ENCODE measurements around the gene AMER2. TPM values are rescaled to one million over a fixed set of nuclear protein-coding genes. Genes with fewer than 3 reads are reported as not detected.

AMER2 gene
- polyA plus RNA-seq, 1 of the 3 experiments (the other 2 are of a cell fraction): not detected

DNA sequence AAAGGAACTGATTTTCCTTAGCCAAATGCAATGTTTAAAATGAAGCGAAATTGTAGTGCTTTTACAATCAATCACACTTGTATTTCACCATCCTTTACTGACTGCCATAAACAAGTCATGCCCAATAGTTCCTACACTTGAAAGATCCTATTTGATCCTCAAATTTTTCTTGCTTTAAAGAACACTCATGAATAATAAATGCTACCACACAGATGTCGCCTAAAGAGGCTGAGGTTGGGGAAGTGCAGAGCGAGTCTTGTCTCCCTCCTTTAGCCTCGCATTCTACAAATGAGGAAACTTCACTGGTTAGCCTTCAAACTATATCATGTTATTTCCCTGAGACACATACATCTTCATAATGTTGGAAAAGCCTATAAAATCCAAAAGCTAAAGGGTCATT, 18.7 kb upstream of the AMER2 start:
- WGBS (ENCODE audit: low lambda C conversion rate): 16% methylated on average over 4 of the region's 4 CpGs
- no peaks in the 10 kb centered on the region for H3K9me3 ChIP-seq
- POLR2A ChIA-PET: no interaction called here

More for the DNA sequence above, 18.7 kb upstream of the AMER2 start:
- CTCF ChIA-PET: interaction anchor here (0.9 to 1.4 kb wide), 2 partner anchors 10 to 18 kb away, joined by 3 to 4 read pairs; partner anchors contain the start of gene AMER2
- no peaks in the 10 kb centered on the region for H3K36me3 ChIP-seq (replicated peaks in 1 of 2; ENCODE audit: control insufficient read depth in 1 of 2, insufficient read depth in 2 of 2, low read length in 1 of 2)
- H3K27ac ChIP-seq (ENCODE audit: low read depth in 2 of 2, low read length in 1 of 2): no peak overlapping the region
- H3K4me1 ChIP-seq (ENCODE audit: control insufficient read depth in 1 of 2, insufficient read depth in 2 of 2, low read depth in 1 of 2, low read length in 1 of 2): no peaks in the 10 kb centered on the region
- no peak overlapping the region for H3K4me2 ChIP-seq
- H3K79me2 ChIP-seq (ENCODE audit: insufficient read depth): no peaks in the 10 kb centered on the region
- H3K4me3 ChIP-seq (ENCODE audit: low read depth in 2 of 2, low read length in 1 of 2): no peak overlapping the region
- DNase-seq: no peak
- peaks cover 22% of the 10 kb centered on the region; the same call in 1 of the 2 replicates for H3K27me3 ChIP-seq (ENCODE audit: insufficient read depth)
- no peaks in the 10 kb centered on the region for H3F3A ChIP-seq (replicated peaks; ENCODE audit: insufficient read depth)
- no peak overlapping the region for H3K9ac ChIP-seq
- no peaks in the 10 kb centered on the region for H3K9me2 ChIP-seq
- no peaks in the 10 kb centered on the region for H4K20me1 ChIP-seq (ENCODE audit: insufficient read depth)
- TF ChIP-seq MXI1 (IDR thresholded peaks at IDR 0.05; ENCODE audit: low read depth, low read length) (no peak), FOXJ3 (CRISPR knock-in tag; IDR thresholded peaks at IDR 0.05) (no peak), CHD2 (IDR thresholded peaks at IDR 0.05; ENCODE audit: low read length, partially characterized antibody) (no peak), RXRA (IDR thresholded peaks at IDR 0.05; ENCODE audit: borderline replicate concordance, low read depth) (no peak), SMC3 (IDR thresholded peaks at IDR 0.05; ENCODE audit: low read depth, low read length) (no peak), EP300 (IDR thresholded peaks at IDR 0.05; ENCODE audit: borderline replicate concordance in 1 of 2, low read depth in 1 of 2, low read length in 1 of 2) (no peak), IRF3 (IDR thresholded peaks at IDR 0.05; ENCODE audit: low read depth, low read length) (no peak), CTCF (IDR thresholded peaks at IDR 0.05) (no peak), TEAD4 (IDR thresholded peaks at IDR 0.05; ENCODE audit: borderline replicate concordance, insufficient read depth) (no peak), ELF1 (IDR thresholded peaks at IDR 0.05) (no peak)
- TF ChIP-seq, protein P1, sequence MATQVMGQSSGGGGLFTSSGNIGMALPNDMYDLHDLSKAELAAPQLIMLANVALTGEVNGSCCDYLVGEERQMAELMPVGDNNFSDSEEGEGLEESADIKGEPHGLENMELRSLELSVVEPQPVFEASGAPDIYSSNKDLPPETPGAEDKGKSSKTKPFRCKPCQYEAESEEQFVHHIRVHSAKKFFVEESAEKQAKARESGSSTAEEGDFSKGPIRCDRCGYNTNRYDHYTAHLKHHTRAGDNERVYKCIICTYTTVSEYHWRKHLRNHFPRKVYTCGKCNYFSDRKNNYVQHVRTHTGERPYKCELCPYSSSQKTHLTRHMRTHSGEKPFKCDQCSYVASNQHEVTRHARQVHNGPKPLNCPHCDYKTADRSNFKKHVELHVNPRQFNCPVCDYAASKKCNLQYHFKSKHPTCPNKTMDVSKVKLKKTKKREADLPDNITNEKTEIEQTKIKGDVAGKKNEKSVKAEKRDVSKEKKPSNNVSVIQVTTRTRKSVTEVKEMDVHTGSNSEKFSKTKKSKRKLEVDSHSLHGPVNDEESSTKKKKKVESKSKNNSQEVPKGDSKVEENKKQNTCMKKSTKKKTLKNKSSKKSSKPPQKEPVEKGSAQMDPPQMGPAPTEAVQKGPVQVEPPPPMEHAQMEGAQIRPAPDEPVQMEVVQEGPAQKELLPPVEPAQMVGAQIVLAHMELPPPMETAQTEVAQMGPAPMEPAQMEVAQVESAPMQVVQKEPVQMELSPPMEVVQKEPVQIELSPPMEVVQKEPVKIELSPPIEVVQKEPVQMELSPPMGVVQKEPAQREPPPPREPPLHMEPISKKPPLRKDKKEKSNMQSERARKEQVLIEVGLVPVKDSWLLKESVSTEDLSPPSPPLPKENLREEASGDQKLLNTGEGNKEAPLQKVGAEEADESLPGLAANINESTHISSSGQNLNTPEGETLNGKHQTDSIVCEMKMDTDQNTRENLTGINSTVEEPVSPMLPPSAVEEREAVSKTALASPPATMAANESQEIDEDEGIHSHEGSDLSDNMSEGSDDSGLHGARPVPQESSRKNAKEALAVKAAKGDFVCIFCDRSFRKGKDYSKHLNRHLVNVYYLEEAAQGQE (IDR thresholded peaks at IDR 0.05; ENCODE audit: low read depth, low read length): no peak
- TF ChIP-seq, protein P2, sequence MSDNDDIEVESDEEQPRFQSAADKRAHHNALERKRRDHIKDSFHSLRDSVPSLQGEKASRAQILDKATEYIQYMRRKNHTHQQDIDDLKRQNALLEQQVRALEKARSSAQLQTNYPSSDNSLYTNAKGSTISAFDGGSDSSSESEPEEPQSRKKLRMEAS (IDR thresholded peaks at IDR 0.05; ENCODE audit: low read depth): no peak
- no peak overlapping the region for H2AFZ ChIP-seq (ENCODE audit: low read depth)
